CD4-positive, alpha-beta memory T cell (primary cell): ENCODE results near the gene IL18. TPM values are rescaled to one million over a fixed set of nuclear protein-coding genes. Genes with fewer than 3 reads are reported as not detected.

Experiments used
- CTCF ChIA-PET: fragments of 350-600 bp; sonication (Branson Sonifier 250); formaldehyde crosslinking; loops from one replicate; lab custom pipeline; 2021; ENCODE audit warnings: inconsistent platforms; ENCODE audit not compliant: partially characterized antibody; lab: Charles Lee
- POLR2A ChIA-PET: fragments of 350-600 bp; sonication (Branson Sonifier 250); formaldehyde crosslinking; loops from one replicate; lab custom pipeline; 2021; ENCODE audit not compliant: partially characterized antibody; lab: Charles Lee
- DNase-seq, 5 donors: peaks; one replicate each; pipeline versions ENCODE4 v3.0.0 to v3.0.0-alpha.2; 2020 to 2022; ENCODE audit warnings: mixed read lengths in 1 of 5
- H3K27ac ChIP-seq: one replicate; pipeline ENCODE4 v1.7.0; 2013; ENCODE audit warnings: low read depth, low read length
- H3K27me3 ChIP-seq: 2 replicates; pipeline ENCODE4 v1.7.0; 2013; ENCODE audit warnings: mild to moderate bottlenecking, low read length, moderate library complexity; ENCODE audit not compliant: insufficient read depth
- H3K36me3 ChIP-seq: 2 replicates; pipeline ENCODE4 v1.7.0; 2013; ENCODE audit warnings: mild to moderate bottlenecking, low read length, moderate library complexity; ENCODE audit not compliant: insufficient read depth
- H3K4me1 ChIP-seq: 2 replicates; pipeline ENCODE4 v1.7.0; 2013; ENCODE audit warnings: mild to moderate bottlenecking, low read length, moderate library complexity; ENCODE audit not compliant: insufficient read depth
- H3K4me3 ChIP-seq, 2 donors: one replicate each; pipeline ENCODE4 v1.7.0; 2013; ENCODE audit warnings: low read length in 2 of 2, mild to moderate bottlenecking in 1 of 2
- H3K9me3 ChIP-seq, 2 donors: one replicate each; pipeline ENCODE4 v1.7.0; 2013; ENCODE audit warnings: low read length in 2 of 2, control low read depth in 1 of 2; ENCODE audit not compliant: control insufficient read depth in 1 of 2
- H3K27ac Mint-ChIP-seq, 7 donors: one replicate each; pipeline ENCODE4 v1.8.0; 2020 to 2021; ENCODE audit warnings: mixed read lengths in 7 of 7, mild to moderate bottlenecking in 6 of 7, inconsistent platforms in 3 of 7, moderate library complexity in 3 of 7
- H3K27me3 Mint-ChIP-seq, 2 donors: one replicate each; pipeline ENCODE4 v1.8.0; 2020 to 2021; ENCODE audit warnings: mixed read lengths in 2 of 2
- H3K36me3 Mint-ChIP-seq, 2 donors: one replicate each; pipeline ENCODE4 v1.8.0; 2020 to 2021; ENCODE audit warnings: mixed read lengths in 2 of 2, inconsistent platforms in 1 of 2, mild to moderate bottlenecking in 1 of 2
- H3K4me1 Mint-ChIP-seq, 4 donors: one replicate each; pipeline ENCODE4 v1.8.0; 2020 to 2021; ENCODE audit warnings: mixed read lengths in 4 of 4, mild to moderate bottlenecking in 1 of 4
- H3K4me3 Mint-ChIP-seq, 8 donors: one replicate each; pipeline ENCODE4 v1.8.0; 2020 to 2021; ENCODE audit warnings: mixed read lengths in 8 of 8, mild to moderate bottlenecking in 7 of 8, moderate library complexity in 6 of 8, inconsistent platforms in 3 of 8
- H3K9me3 Mint-ChIP-seq, 8 donors: one replicate each; pipeline ENCODE4 v1.8.0; 2020 to 2021; ENCODE audit warnings: mixed read lengths in 8 of 8, mild to moderate bottlenecking in 5 of 8, inconsistent platforms in 3 of 8, moderate library complexity in 1 of 8
- intact Hi-C: fragments of 100-400 bp; cut with micrococcal nuclease; formaldehyde crosslinking; loops from one replicate; pipeline ENCODE4 v1.15.1; 2023
- polyA plus RNA-seq, 2 donors: library from polyadenylated mRNA; unstranded; fragments of 300-500 nt; fragmentation: Illumina TruSeq; gene quantifications; one replicate each; pipeline ENCODE4 v1.2.3, GENCODE V29; 2021
- total RNA-seq, 2 experiments: library from RNA; stranded (reverse); gene quantifications; one replicate each; pipeline ENCODE4 v1.2.3, GENCODE V29; 2021

The IL18 gene
- total and polyA plus RNA-seq, 4 experiments from 2014 or later = 0.42 TPM; not detected in 3

GRCh38 chr11:112161012-112161411 is 2.9 kb downstream of the IL18 start:
- Histone ChIP-seq H3K27ac (no peak overlapping the region), H3K36me3 (no peaks in the 10 kb centered on the region), H3K4me1 (no peaks in the 10 kb centered on the region), H3K4me3 (no peak overlapping the region), H3K9me3 (no peaks in the 10 kb centered on the region), H3K27me3 (no peaks in the 10 kb centered on the region)
- peaks cover 0 to 4% of the 10 kb centered on the region in 2 donors for H3K36me3 Mint-ChIP-seq
- ChIA-PET POLR2A (no interaction called here), CTCF (no interaction called here)
- no peak overlapping the region for H3K27ac Mint-ChIP-seq
- no peak overlapping the region for H3K4me3 Mint-ChIP-seq
- intact Hi-C loops = no loop called here
- H3K27me3 Mint-ChIP-seq = peaks cover 0 to 10% of the 10 kb centered on the region in 2 donors
- no peak for DNase-seq
- H3K9me3 Mint-ChIP-seq = no peaks in the 10 kb centered on the region
- peaks cover 0 to 1% (median 0%) of the 10 kb centered on the region in 4 donors for H3K4me1 Mint-ChIP-seq

GRCh38 chr11:112160091-112160848 is 3.6 kb downstream of the IL18 start:
- ChIA-PET POLR2A (no interaction called here), CTCF (no interaction called here)
- H3K36me3 Mint-ChIP-seq = peaks cover 0 to 4% of the 10 kb centered on the region in 2 donors
- H3K4me3 Mint-ChIP-seq = no peak overlapping the region
- Histone ChIP-seq H3K4me3 (no peak overlapping the region), H3K27me3 (no peaks in the 10 kb centered on the region), H3K27ac (no peak overlapping the region), H3K9me3 (no peaks in the 10 kb centered on the region), H3K36me3 (no peaks in the 10 kb centered on the region), H3K4me1 (no peaks in the 10 kb centered on the region)
- H3K27ac Mint-ChIP-seq = no peak overlapping the region
- intact Hi-C loops = no loop called here
- H3K4me1 Mint-ChIP-seq = peaks cover 0 to 1% (median 0%) of the 10 kb centered on the region in 4 donors
- H3K9me3 Mint-ChIP-seq = no peaks in the 10 kb centered on the region
- no peak for DNase-seq
- H3K27me3 Mint-ChIP-seq = peaks cover 0 to 8% of the 10 kb centered on the region in 2 donors

GRCh38 chr11:112159098-112160065 is 4.5 kb downstream of the IL18 start:
- peaks cover 0 to 4% of the 10 kb centered on the region in 2 donors for H3K36me3 Mint-ChIP-seq
- no peak for DNase-seq
- Histone ChIP-seq H3K27me3 (no peaks in the 10 kb centered on the region), H3K36me3 (no peaks in the 10 kb centered on the region), H3K27ac (no peak overlapping the region), H3K4me3 (no peak overlapping the region), H3K4me1 (no peaks in the 10 kb centered on the region), H3K9me3 (no peaks in the 10 kb centered on the region)
- no peaks in the 10 kb centered on the region for H3K9me3 Mint-ChIP-seq
- H3K27ac Mint-ChIP-seq = peak overlapping the region in 1 of 7 donors; percentile 18
- peaks cover 0 to 8% of the 10 kb centered on the region in 2 donors for H3K27me3 Mint-ChIP-seq
- CTCF ChIA-PET = no interaction called here
- intact Hi-C loops = no loop called here
- H3K4me3 Mint-ChIP-seq = no peak overlapping the region
- POLR2A ChIA-PET = no interaction called here
- peaks cover 0 to 1% (median 0%) of the 10 kb centered on the region in 4 donors for H3K4me1 Mint-ChIP-seq

GRCh38 chr11:112156956-112157766 is 6.7 kb downstream of the IL18 start:
- no peaks in the 10 kb centered on the region for H3K36me3 ChIP-seq
- intact Hi-C loops = no loop called here
- no peaks in the 10 kb centered on the region for H3K27me3 ChIP-seq
- Mint-ChIP-seq H3K4me3 (no peak overlapping the region), H3K27ac (no peak overlapping the region), H3K4me1 (no peaks in the 10 kb centered on the region), H3K27me3 (peaks cover 0 to 3% of the 10 kb centered on the region in 2 donors), H3K9me3 (no peaks in the 10 kb centered on the region), H3K36me3 (peaks cover 0 to 3% of the 10 kb centered on the region in 2 donors)
- no peaks in the 10 kb centered on the region for H3K4me1 ChIP-seq
- CTCF ChIA-PET = no interaction called here
- no peak overlapping the region for H3K4me3 ChIP-seq
- no peak for DNase-seq
- no peak overlapping the region for H3K27ac ChIP-seq
- POLR2A ChIA-PET = no interaction called here
- H3K9me3 ChIP-seq = no peaks in the 10 kb centered on the region

GRCh38 chr11:112156153-112156955 is 7.5 kb downstream of the IL18 start:
- Histone ChIP-seq H3K27ac (no peak overlapping the region), H3K4me1 (no peaks in the 10 kb centered on the region), H3K9me3 (no peaks in the 10 kb centered on the region), H3K27me3 (no peaks in the 10 kb centered on the region), H3K36me3 (no peaks in the 10 kb centered on the region), H3K4me3 (no peak overlapping the region)
- no peak for DNase-seq
- ChIA-PET POLR2A (no interaction called here), CTCF (no interaction called here)
- H3K27me3 Mint-ChIP-seq = no peaks in the 10 kb centered on the region
- no peaks in the 10 kb centered on the region for H3K36me3 Mint-ChIP-seq
- H3K9me3 Mint-ChIP-seq = no peaks in the 10 kb centered on the region
- no peaks in the 10 kb centered on the region for H3K4me1 Mint-ChIP-seq
- H3K27ac Mint-ChIP-seq = no peak overlapping the region
- intact Hi-C loops = no loop called here
- H3K4me3 Mint-ChIP-seq = no peak overlapping the region

GRCh38 chr11:112150517-112150916 is 13.4 kb downstream of the IL18 start:
- Mint-ChIP-seq H3K27me3 (no peaks in the 10 kb centered on the region), H3K9me3 (no peaks in the 10 kb centered on the region), H3K4me1 (no peaks in the 10 kb centered on the region), H3K4me3 (no peak overlapping the region), H3K27ac (no peak overlapping the region), H3K36me3 (no peaks in the 10 kb centered on the region)
- intact Hi-C loops = no loop called here
- Histone ChIP-seq H3K27me3 (no peaks in the 10 kb centered on the region), H3K4me3 (no peak overlapping the region), H3K9me3 (no peaks in the 10 kb centered on the region), H3K27ac (no peak overlapping the region), H3K36me3 (no peaks in the 10 kb centered on the region), H3K4me1 (no peaks in the 10 kb centered on the region)
- ChIA-PET POLR2A (no interaction called here), CTCF (no interaction called here)
- no peak for DNase-seq
